GM12878 (cell line): Measurements from ENCODE around the gene TLE2. TPM values are rescaled to one million over a fixed set of nuclear protein-coding genes. Genes with fewer than 3 reads are reported as not detected.

ENCODE experiments used
- ATAC-seq: fragments of 200-7000 bp; cut with Tn5 transposase; 3 replicates; pipeline ENCODE4 v1.9.1; 2020; ENCODE audit warnings: mild to moderate bottlenecking, moderate library complexity
- BruUV-seq: library from RNA; stranded (reverse); fragments of 400-500 nt; replicated peaks from 2 replicates; lab custom pipeline; 2021; lab: Mats Ljungman, UMichigan
- CTCF ChIA-PET: fragments of 300-600 bp; sonication (Branson Sonifier 250); formaldehyde crosslinking; extraction: SDS; loops from one replicate; lab custom pipeline; 2021; ENCODE audit warnings: inconsistent platforms; lab: Yijun Ruan, JAX
- POLR2A ChIA-PET: fragments of 350-600 bp; formaldehyde crosslinking; extraction: SDS; loops from one replicate; lab custom pipeline; 2021; ENCODE audit warnings: inconsistent platforms; lab: Charles Lee
- RAD21 ChIA-PET: fragments of 300-600 bp; sonication (Branson Sonifier 250); formaldehyde crosslinking; loops from one replicate; lab custom pipeline; 2023; ENCODE audit warnings: antibody characterized with exemption; ENCODE audit not compliant: unreplicated experiment; lab: Charles Lee
- SMC1A ChIA-PET: fragments of 300-600 bp; sonication (Branson Sonifier 250); formaldehyde crosslinking; loops from one replicate; lab custom pipeline; 2023; ENCODE audit not compliant: unreplicated experiment, uncharacterized antibody; lab: Charles Lee
- DNase-seq: peaks from one replicate; pipeline ENCODE4 v3.0.0-alpha.2; 2011; ENCODE audit warnings: low read depth, low spot score
- FAIRE-seq: peaks from 3 replicates; lab custom pipeline; 2011; peaks lifted over from hg19 to GRCh38; lab: Jason Lieb, UNC
- H2AFZ ChIP-seq: 2 replicates; pipeline ENCODE4 v1.6.0; 2011; ENCODE audit warnings: low read depth, low read length, control low read depth; ENCODE audit not compliant: control insufficient read depth
- H3K27ac ChIP-seq: 2 replicates; pipeline ENCODE4 v1.5.1; 2011; ENCODE audit warnings: control low read depth; ENCODE audit not compliant: control insufficient read depth, insufficient read depth
- H3K27me3 ChIP-seq, 2 experiments: replicated peaks in 1 of 2; 2 replicates each; pipeline versions ENCODE4 v1.6.0 to v1.6.1; 2011; ENCODE audit warnings: low read length in 1 of 2; ENCODE audit not compliant: control insufficient read depth in 2 of 2, insufficient read depth in 2 of 2
- H3K36me3 ChIP-seq, 2 experiments: 2 replicates each; pipeline ENCODE4 v1.5.1; 2011; ENCODE audit warnings: low read length in 1 of 2; ENCODE audit not compliant: control insufficient read depth in 2 of 2, insufficient read depth in 2 of 2
- H3K4me1 ChIP-seq: 2 replicates; pipeline ENCODE4 v1.6.1; 2011; ENCODE audit warnings: mild to moderate bottlenecking, low read length, moderate library complexity, mixed read lengths; ENCODE audit not compliant: control insufficient read depth, insufficient read depth
- H3K4me2 ChIP-seq: 2 replicates; pipeline ENCODE4 v1.6.0; 2011; ENCODE audit warnings: control low read depth; ENCODE audit not compliant: control insufficient read depth, insufficient read depth
- H3K4me3 ChIP-seq: fragments of 200-600 bp; sonication (generic); 2 replicates; pipeline ENCODE4 v1.5.1; 2016
- H3K79me2 ChIP-seq: 2 replicates; pipeline ENCODE4 v1.6.0; 2011; ENCODE audit warnings: low read length; ENCODE audit not compliant: control insufficient read depth, insufficient read depth
- H3K9ac ChIP-seq: 2 replicates; pipeline ENCODE4 v1.8.0; 2011; ENCODE audit warnings: low read length, control low read depth, mixed read lengths; ENCODE audit not compliant: control insufficient read depth, insufficient read depth
- H3K9me3 ChIP-seq: replicated peaks from 3 replicates; pipeline ENCODE4 v1.5.1; 2011; ENCODE audit warnings: mild to moderate bottlenecking, low read length; ENCODE audit not compliant: control insufficient read depth, insufficient read depth
- H4K20me1 ChIP-seq: 2 replicates; pipeline ENCODE4 v1.6.0; 2011; ENCODE audit not compliant: control insufficient read depth, insufficient read depth
- CEBPB ChIP-seq, 2 experiments: fragments of 150-350 bp in 1 of 2; IDR thresholded peaks; 2 replicates each; pipeline ENCODE4 v1.6.1; 2012 to 2014; ENCODE audit warnings: low read depth in 2 of 2, low read length in 2 of 2, borderline replicate concordance in 1 of 2, inconsistent platforms in 1 of 2
- GABPA ChIP-seq: IDR thresholded peaks from 2 replicates; pipeline ENCODE4 v1.6.1; 2014; ENCODE audit warnings: antibody characterized with exemption, low read depth, mild to moderate bottlenecking, inconsistent platforms
- HDGF ChIP-seq: fragments of 450-650 bp; IDR thresholded peaks from 2 replicates; pipeline ENCODE4 v1.6.1; 2016; ENCODE audit warnings: antibody characterized with exemption
- MLLT1 ChIP-seq: fragments of 450-650 bp; IDR thresholded peaks from 2 replicates; pipeline ENCODE4 v1.6.1; 2016; ENCODE audit warnings: mild to moderate bottlenecking
- NBN ChIP-seq: fragments of 450-650 bp; IDR thresholded peaks from 2 replicates; pipeline ENCODE4 v1.6.1; 2016
- POLR2AphosphoS5 ChIP-seq: IDR thresholded peaks from 2 replicates; pipeline ENCODE4 v1.6.1; 2011; ENCODE audit warnings: mild to moderate bottlenecking, low read length, inconsistent platforms
- RUNX3 ChIP-seq: IDR thresholded peaks from 2 replicates; pipeline ENCODE4 v1.6.1; 2012; ENCODE audit warnings: low read length, inconsistent platforms
- TBL1XR1 ChIP-seq: IDR thresholded peaks from 2 replicates; pipeline ENCODE4 v1.6.1; 2012; ENCODE audit warnings: low read depth, low read length, improper control_type of control experiment
- YY1 ChIP-seq: IDR thresholded peaks from 2 replicates; pipeline ENCODE4 v1.6.1; 2011; ENCODE audit warnings: low read depth, mild to moderate bottlenecking, low read length
- WGBS: methylation state at CpG from one replicate; pipeline ENCODE4 v1.1.6; 2016; ENCODE audit warnings: low lambda C conversion rate; ENCODE audit not compliant: insufficient replicate concordance, insufficient coverage; ENCODE audit errors: missing lambda C conversion rate; 5-methylcytosine and 5-hydroxymethylcytosine counted together
- in situ Hi-C: fragments of 300-500 bp; cut with MboI; formaldehyde crosslinking; loops from 9 replicates; pipeline ENCODE4 v1.14.3; 2018; ENCODE audit warnings: mixed read lengths
- intact Hi-C: fragments of 100-400 bp; cut with micrococcal nuclease; formaldehyde crosslinking; loops from one replicate; pipeline ENCODE4 v1.14.2; 2022; ENCODE audit not compliant: unreplicated experiment
- polyA plus RNA-seq, 11 experiments: library from polyadenylated mRNA; depleted of rRNA in 4 of 11; unstranded in 6 of 11; stranded (reverse) in 5 of 11; fragments of >200 nt; fragmentation: Nextera tagmentation in 4 of 11; fragmentation: Illumina TruSeq in 1 of 11; extraction: Ambion mirVana in 4 of 11; extraction: Trizol in 1 of 11; gene quantifications; 1 replicate in 1 of 11; 2 replicates in 10 of 11; pipeline versions ENCODE4 v1.2.1 to v1.2.3, GENCODE V29; 2011 to 2016; ENCODE audit warnings: inconsistent platforms in 2 of 11, missing spikeins in 2 of 11, low read depth in 1 of 11
- total RNA-seq, 4 experiments: library from RNA; depleted of rRNA in 3 of 4; stranded (reverse); fragments of >200 nt in 3 of 4; fragmentation: Illumina TruSeq in 1 of 4; extraction: Trizol in 1 of 4; gene quantifications; 2 replicates each; pipeline versions ENCODE4 v1.2.1 to v1.2.3, GENCODE V29; 2013 to 2021
- TF ChIP-seq, protein P1 (sequence below): IDR thresholded peaks from 2 replicates; pipeline ENCODE4 v1.6.1; 2012; ENCODE audit warnings: low read depth, low read length, improper control_type of control experiment

Gene TLE2
- total and polyA plus RNA-seq, 10 of the 15 experiments (the other 5 are each of a cell fraction or from before 2014, with no cell fraction given): 0.05 to 0.21 (median 0.11) TPM; not detected in 5

- TF ChIP-seq MLLT1: no peak
- TF ChIP-seq POLR2AphosphoS5: no peak
- no peak for TF ChIP-seq CEBPB (IDR thresholded peaks at IDR 0.05; ENCODE audit: borderline replicate concordance in 1 of 2, low read depth in 2 of 2, low read length in 2 of 2)
- TF ChIP-seq, protein P1, sequence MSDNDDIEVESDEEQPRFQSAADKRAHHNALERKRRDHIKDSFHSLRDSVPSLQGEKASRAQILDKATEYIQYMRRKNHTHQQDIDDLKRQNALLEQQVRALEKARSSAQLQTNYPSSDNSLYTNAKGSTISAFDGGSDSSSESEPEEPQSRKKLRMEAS: no peak
- no peak for TF ChIP-seq RUNX3
- no peak for TF ChIP-seq YY1
- TF ChIP-seq GABPA: no peak
Measured at GRCh38 chr19:3067563-3067962, 38.5 kb upstream of the TLE2 start (continued).

DNA sequence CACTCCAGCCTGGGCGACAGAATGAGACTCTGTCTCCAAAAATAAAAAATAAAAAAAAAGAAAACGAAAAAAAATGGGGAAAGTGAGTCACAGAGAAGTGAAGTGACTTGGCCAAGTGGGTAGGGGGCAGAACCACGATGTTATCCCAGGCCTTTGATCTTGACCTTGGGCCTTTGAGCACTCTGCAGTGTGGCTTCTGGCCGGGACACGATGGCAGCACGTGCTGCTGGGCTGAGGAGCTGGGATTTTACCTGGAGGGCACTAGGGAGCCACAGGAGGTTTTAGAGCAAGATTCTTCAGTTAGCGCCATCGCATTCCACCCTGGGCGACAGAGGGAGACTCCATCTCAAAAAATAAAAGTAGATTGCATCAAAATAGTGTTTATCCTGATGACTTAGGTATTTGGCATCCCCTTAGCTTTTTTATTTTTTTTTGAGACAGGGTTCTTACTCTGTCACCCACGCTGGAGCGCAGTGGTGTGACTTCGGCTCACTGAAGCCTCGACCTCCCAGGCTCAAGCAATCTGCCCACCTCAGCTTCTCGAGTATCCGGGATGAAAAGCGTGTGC is 37.5 kb upstream of the TLE2 start:
- Histone ChIP-seq H3K4me1 (peaks cover 27% of the 10 kb centered on the region), H3K4me2 (no peak overlapping the region), H3K4me3 (no peak overlapping the region), H4K20me1 (no peaks in the 10 kb centered on the region), H3K9ac (no peak overlapping the region), H3K36me3 (no peaks in the 10 kb centered on the region), H3K27ac (no peak overlapping the region), H3K9me3 (no peaks in the 10 kb centered on the region; the same call in 2 of the 3 replicates), H3K27me3 (no peaks in the 10 kb centered on the region), H2AFZ (no peak overlapping the region), H3K79me2 (peaks cover 5% of the 10 kb centered on the region)
- no TSS peak for BruUV-seq
- no peak for ATAC-seq
- SMC1A ChIA-PET: no interaction called here
- in situ Hi-C loops: no loop called here
- DNase-seq: no peak
- RAD21 ChIA-PET: no interaction called here
- intact Hi-C loops: no loop called here
- WGBS: 84% methylated on average over 16 of the region's 16 CpGs
- TF ChIP-seq TBL1XR1 (no peak), NBN (no peak), HDGF (0 out of 2 replicates have a peak, but pooled peaks have one; percentile 16)
- CTCF ChIA-PET: interaction anchor here (1.7 kb wide), 1 partner anchor 10 kb away, joined by 7 read pairs; no protein-coding TSS in a partner anchor
- POLR2A ChIA-PET: no interaction called here
- FAIRE-seq: no peak
